Measurements from ENCODE around the gene TBX21.

TBX21 gene

GRCh38 chr17:47774987-47775580 lies 42.0 kb downstream of the TBX21 start:
- DNase-seq, result no peak

GRCh38 chr17:47776330-47777197 lies 43.5 kb downstream of the TBX21 start:
- DNase-seq, result peak; percentile 40

GRCh38 chr17:47778184-47778635 lies 45.2 kb downstream of the TBX21 start:
- no peak for DNase-seq

GRCh38 chr17:47781397-47781796 lies 48.4 kb downstream of the TBX21 start:
- DNase-seq, result no peak

- DNase-seq, result no peak
These were observed 52.6 kb downstream of the TBX21 start for GRCh38 chr17:47785538-47786123.

- DNase-seq, result peak in 1 of 2 experiments; percentile 3
These were observed 56.9 kb downstream of the TBX21 start for GRCh38 chr17:47789611-47790561.

- no peak for DNase-seq
These were observed 58.0 kb downstream of the TBX21 start for GRCh38 chr17:47791025-47791424.

GRCh38 chr17:47792457-47792856 lies 59.4 kb downstream of the TBX21 start:
- DNase-seq, result no peak

GRCh38 chr17:47792979-47793378 lies 59.9 kb downstream of the TBX21 start:
- no peak for DNase-seq

Data from SHP77 (cell line).